Breast epithelium (tissue), 4 donors: Measurements from ENCODE around the gene TBL1XR1. TPM values are rescaled to one million over a fixed set of nuclear protein-coding genes. Genes with fewer than 3 reads are reported as not detected.

Experiments
- DNase-seq, 2 donors: peaks; one replicate each; pipeline ENCODE4 v3.0.0-alpha.2; 2019; ENCODE audit warnings: low spot score in 2 of 2
- H3K27ac ChIP-seq, 2 donors: fragments of 200-600 bp; sonication (generic) in 1 of 2; one replicate each; pipeline ENCODE4 v1.5.1; 2016 to 2019; ENCODE audit warnings: mild to moderate bottlenecking in 1 of 2
- H3K27me3 ChIP-seq, 2 donors: fragments of 200-600 bp; sonication (generic) in 1 of 2; one replicate each; pipeline versions ENCODE4 v1.5.1 to v1.6.0; 2017 to 2019; ENCODE audit warnings: control low read depth in 1 of 2, mild to moderate bottlenecking in 1 of 2
- H3K36me3 ChIP-seq: fragments of 200-600 bp; one replicate; pipeline ENCODE4 v1.5.1; 2019
- H3K4me1 ChIP-seq, 2 donors: fragments of 200-600 bp; sonication (generic); one replicate each; pipeline ENCODE4 v1.5.1; 2016 to 2019; ENCODE audit warnings: control low read depth in 1 of 2
- H3K4me3 ChIP-seq, 3 donors: fragments of 200-600 bp; sonication (generic); 1 replicate in 2 of 3; 2 replicates in 1 of 3; pipeline ENCODE4 v1.5.1; 2016 to 2019; ENCODE audit warnings: mild to moderate bottlenecking in 3 of 3, moderate library complexity in 2 of 3
- H3K9me3 ChIP-seq, 2 donors: fragments of 200-600 bp; sonication (generic) in 1 of 2; one replicate each; pipeline ENCODE4 v1.5.1; 2016 to 2019; ENCODE audit warnings: control low read depth in 1 of 2
- CTCF ChIP-seq, 3 donors: fragments of 450-650 bp; IDR thresholded peaks; one replicate each; pipeline ENCODE4 v1.5.1; 2016 to 2017; ENCODE audit warnings: antibody characterized with exemption in 3 of 3, mild to moderate bottlenecking in 3 of 3, moderate library complexity in 3 of 3
- POLR2A ChIP-seq: fragments of 450-650 bp; IDR thresholded peaks from one replicate; pipeline ENCODE4 v1.6.1; 2016; ENCODE audit warnings: antibody characterized with exemption, mild to moderate bottlenecking, moderate library complexity
- POLR2AphosphoS5 ChIP-seq, 3 donors: sonication (generic); formaldehyde crosslinking; IDR thresholded peaks; one replicate each; pipeline ENCODE4 v1.6.1; 2017; ENCODE audit warnings: antibody characterized with exemption in 3 of 3
- intact Hi-C: fragments of 100-400 bp; cut with DNase I; formaldehyde crosslinking; loops from one replicate; pipeline ENCODE4 v1.15.1; 2023; ENCODE audit warnings: low total_unique reads
- total RNA-seq, 3 donors: library from RNA; depleted of rRNA; stranded (reverse); fragments of >200 nt; gene quantifications; one replicate each; pipeline ENCODE4 v1.1.0, GENCODE V29; 2016

Gene TBL1XR1
- total RNA-seq, 3 donors from 2014 or later: 92.8 to 147 (median 111) TPM

- Histone ChIP-seq H3K27me3 (no peaks in the 10 kb centered on the region), H3K27ac (no peak overlapping the region), H3K4me3 (no peak overlapping the region), H3K4me1 (no peaks in the 10 kb centered on the region), H3K36me3 (no peaks in the 10 kb centered on the region), H3K9me3 (no peaks in the 10 kb centered on the region)
- intact Hi-C loops: loop anchor here (10.0 kb wide), 1 partner anchor 1383 kb away; no protein-coding TSS in a partner anchor
- TF ChIP-seq CTCF (IDR thresholded peaks at IDR 0.05) (no peak), POLR2A (no peak), POLR2AphosphoS5 (IDR thresholded peaks at IDR 0.05) (no peak)
- DNase-seq: no peak
Measured at GRCh38 chr3:177157492-177157891, 39.8 kb downstream of the TBL1XR1 start.

GRCh38 chr3:177154733-177155132, 42.5 kb downstream of the TBL1XR1 start:
- no peaks in the 10 kb centered on the region for H3K9me3 ChIP-seq
- DNase-seq: no peak
- TF ChIP-seq POLR2AphosphoS5 (IDR thresholded peaks at IDR 0.05): no peak
- TF ChIP-seq CTCF (IDR thresholded peaks at IDR 0.05): no peak
- no peak for TF ChIP-seq POLR2A
- H3K36me3 ChIP-seq: no peaks in the 10 kb centered on the region
- no peaks in the 10 kb centered on the region for H3K27me3 ChIP-seq
- peaks cover 0 to 3% of the 10 kb centered on the region in 2 donors for H3K4me1 ChIP-seq
- H3K4me3 ChIP-seq: no peak overlapping the region
- H3K27ac ChIP-seq: no peak overlapping the region
- intact Hi-C loops: loop anchor here (10.0 kb wide), 1 partner anchor 1380 kb away; no protein-coding TSS in a partner anchor

GRCh38 chr3:177150970-177151627, 46.2 kb downstream of the TBL1XR1 start:
- peak overlapping the region in 1 of 2 donors; percentile 33 for H3K27ac ChIP-seq

GRCh38 chr3:177150218-177150916, 46.9 kb downstream of the TBL1XR1 start:
- no peak for TF ChIP-seq POLR2AphosphoS5 (IDR thresholded peaks at IDR 0.05)
- no peak for TF ChIP-seq POLR2A
- TF ChIP-seq CTCF (IDR thresholded peaks at IDR 0.05): no peak
- peak overlapping the region; percentile 7 to 50 for H3K27ac ChIP-seq
- H3K27me3 ChIP-seq: no peaks in the 10 kb centered on the region
- H3K36me3 ChIP-seq: no peaks in the 10 kb centered on the region
- DNase-seq: no peak
- intact Hi-C loops: loop anchor here (10.0 kb wide), 1 partner anchor 1376 kb away; no protein-coding TSS in a partner anchor
- H3K9me3 ChIP-seq: no peaks in the 10 kb centered on the region
- peaks cover 0 to 16% of the 10 kb centered on the region in 2 donors for H3K4me1 ChIP-seq
- no peak overlapping the region for H3K4me3 ChIP-seq

More at GRCh38 chr3:177150970-177151627, 46.2 kb downstream of the TBL1XR1 start:
- DNase-seq: no peak
- H3K27me3 ChIP-seq: no peaks in the 10 kb centered on the region
- H3K4me3 ChIP-seq: no peak overlapping the region
- no peaks in the 10 kb centered on the region for H3K9me3 ChIP-seq
- TF ChIP-seq POLR2AphosphoS5 (IDR thresholded peaks at IDR 0.05) (no peak), CTCF (IDR thresholded peaks at IDR 0.05) (no peak), POLR2A (no peak)
- H3K36me3 ChIP-seq: no peaks in the 10 kb centered on the region
- peaks cover 0 to 16% of the 10 kb centered on the region in 2 donors for H3K4me1 ChIP-seq
- intact Hi-C loops: loop anchor here (10.0 kb wide), 1 partner anchor 1376 kb away; no protein-coding TSS in a partner anchor

- TF ChIP-seq POLR2A: no peak
- TF ChIP-seq CTCF (IDR thresholded peaks at IDR 0.05): no peak
- TF ChIP-seq POLR2AphosphoS5 (IDR thresholded peaks at IDR 0.05): no peak
- Histone ChIP-seq H3K27ac (no peak overlapping the region), H3K36me3 (no peaks in the 10 kb centered on the region), H3K27me3 (no peaks in the 10 kb centered on the region), H3K9me3 (no peaks in the 10 kb centered on the region), H3K4me3 (no peak overlapping the region), H3K4me1 (peaks cover 0 to 16% of the 10 kb centered on the region in 2 donors)
- intact Hi-C loops: no loop called here
- DNase-seq: no peak
Measured at GRCh38 chr3:177149106-177149505, 48.2 kb downstream of the TBL1XR1 start.
